A549 (cell line): ENCODE results near the gene HCN2. TPM values are rescaled to one million over a fixed set of nuclear protein-coding genes. Genes with fewer than 3 reads are reported as not detected.

Source experiments
- ATAC-seq, 2 experiments: fragments of 200-7000 bp in 1 of 2; fragments of >200 bp in 1 of 2; cut with Nextera tagmentation in 1 of 2; cut with Tn5 transposase in 1 of 2; 3 replicates each; pipeline versions ENCODE4 v1.8.0 to v1.9.1; 2018 to 2020; ENCODE audit warnings: mild to moderate bottlenecking in 1 of 2, moderate library complexity in 1 of 2
- CTCF ChIA-PET: fragments of 300-600 bp; sonication (Branson Sonifier 250); formaldehyde crosslinking; extraction: SDS; loops from one replicate; lab custom pipeline; 2021; ENCODE audit warnings: antibody characterized with exemption, inconsistent platforms; lab: Yijun Ruan, JAX
- POLR2A ChIA-PET: fragments of 350-600 bp; formaldehyde crosslinking; extraction: SDS; loops from one replicate; lab custom pipeline; 2021; ENCODE audit warnings: antibody characterized with exemption, inconsistent platforms; lab: Yijun Ruan, JAX
- DNase-seq, 2 experiments: peaks; one replicate each; pipeline versions ENCODE4 v3.0.0 to v3.0.0-alpha.2; 2011 to 2016; ENCODE audit warnings: low read depth in 1 of 2, low spot score in 1 of 2
- FAIRE-seq: peaks from 2 replicates; lab custom pipeline; 2011; peaks lifted over from hg19 to GRCh38; lab: Jason Lieb, UNC
- H3K27ac ChIP-seq, 2 experiments: fragments of >200 bp; sonication (Bioruptor Twin); formaldehyde crosslinking; 3 replicates each; pipeline ENCODE4 v1.5.1; 2016 to 2017
- H3K4me1 ChIP-seq: fragments of >200 bp; sonication (Bioruptor Twin); formaldehyde crosslinking; 3 replicates; pipeline ENCODE4 v1.6.1; 2016
- H3K4me2 ChIP-seq: fragments of >200 bp; sonication (Bioruptor Twin); formaldehyde crosslinking; 3 replicates; pipeline ENCODE4 v1.6.1; 2016
- H3K4me3 ChIP-seq: fragments of >200 bp; sonication (Bioruptor Twin); formaldehyde crosslinking; 3 replicates; pipeline ENCODE4 v1.5.1; 2016
- H3K9me3 ChIP-seq: fragments of >200 bp; sonication (Bioruptor Twin); formaldehyde crosslinking; 3 replicates; pipeline ENCODE4 v1.6.1; 2016
- CEBPB ChIP-seq, 2 experiments: fragments of >200 bp in 1 of 2; sonication (Bioruptor Twin) in 1 of 2; formaldehyde crosslinking in 1 of 2; IDR thresholded peaks; 2 replicates each; pipeline ENCODE4 v1.6.1; 2012 to 2016
- EP300 ChIP-seq, 2 experiments: fragments of >200 bp; sonication (Bioruptor Twin); formaldehyde crosslinking; IDR thresholded peaks; 2 replicates in 1 of 2; 3 replicates in 1 of 2; pipeline ENCODE4 v1.6.1; 2016 to 2017
- ESRRA ChIP-seq: fragments of 150-350 bp; IDR thresholded peaks from 2 replicates; pipeline ENCODE4 v1.6.1; 2014; ENCODE audit warnings: mild to moderate bottlenecking, low read length, borderline replicate concordance
- FOSB ChIP-seq: fragments of 250-450 bp; sonication (Bioruptor Pico); IDR thresholded peaks from 2 replicates; pipeline ENCODE4 v1.5.0; 2020; ENCODE audit warnings: mild to moderate bottlenecking, moderate library complexity
- JUN ChIP-seq, 2 experiments: fragments of >200 bp; sonication (Bioruptor Twin); formaldehyde crosslinking; IDR thresholded peaks; 2 replicates in 1 of 2; 3 replicates in 1 of 2; pipeline ENCODE4 v1.6.1; 2016 to 2017
- KDM5A ChIP-seq: fragments of 200-600 bp; sonication (generic); IDR thresholded peaks from 2 replicates; pipeline ENCODE4 v1.6.1; 2016; ENCODE audit warnings: antibody characterized with exemption, mild to moderate bottlenecking
- NR3C1 ChIP-seq: fragments of >200 bp; sonication (Bioruptor Twin); formaldehyde crosslinking; IDR thresholded peaks from 3 replicates; pipeline ENCODE4 v1.6.1; 2017
- ZC3H11A ChIP-seq: fragments of 450-650 bp; IDR thresholded peaks from 2 replicates; pipeline ENCODE4 v1.6.1; 2014; ENCODE audit warnings: antibody characterized with exemption, mild to moderate bottlenecking
- ZNF302 ChIP-seq: fragments of 250-450 bp; sonication (Bioruptor Pico); IDR thresholded peaks from 2 replicates; pipeline ENCODE4 v1.9.0; 2021; ENCODE audit warnings: inconsistent platforms, mild to moderate bottlenecking, moderate library complexity
- ZSCAN20 ChIP-seq: fragments of 250-450 bp; sonication (Bioruptor Pico); IDR thresholded peaks from 2 replicates; pipeline ENCODE4 v1.8.0; 2022; ENCODE audit warnings: mild to moderate bottlenecking, moderate library complexity
- WGBS: methylation state at CpG from one replicate; pipeline ENCODE4 v1.1.6; 2017; ENCODE audit errors: missing lambda C conversion rate; 5-methylcytosine and 5-hydroxymethylcytosine counted together
- polyA plus RNA-seq, 4 experiments: library from polyadenylated mRNA; depleted of rRNA in 3 of 4; stranded (reverse); fragments of >200 nt; fragmentation: RNase III in 1 of 4; extraction: RNeasy Plus Mini Kit Qiagen cat#74134 plus additional on column Dnase treatment in 1 of 4; gene quantifications; 2 replicates in 3 of 4; 3 replicates in 1 of 4; pipeline ENCODE4 v1.2.3, GENCODE V29; 2011 to 2017
- TF ChIP-seq, protein P1 (sequence below): IDR thresholded peaks from 2 replicates; pipeline ENCODE4 v1.6.1; 2012
- TF ChIP-seq, protein P2 (sequence below): IDR thresholded peaks from 2 replicates; pipeline ENCODE4 v1.6.1; 2012; ENCODE audit warnings: low read depth, borderline replicate concordance
- TF ChIP-seq, protein P3 (sequence below): fragments of 200-600 bp; sonication (generic); IDR thresholded peaks from 2 replicates; pipeline ENCODE4 v1.6.1; 2016; ENCODE audit warnings: antibody characterized with exemption, mild to moderate bottlenecking, moderate library complexity
- TF ChIP-seq, protein P4 (sequence below): fragments of 150-350 bp; IDR thresholded peaks from 2 replicates; pipeline ENCODE4 v1.6.1; 2014; ENCODE audit warnings: low read depth, mild to moderate bottlenecking, low read length
- TF ChIP-seq, protein P5 (sequence below): fragments of >200 bp; sonication (Bioruptor Twin); formaldehyde crosslinking; IDR thresholded peaks from 3 replicates; pipeline ENCODE4 v1.6.1; 2016

HCN2 gene
- polyA plus RNA-seq, 2 of the 4 experiments (the other 2 are of a cell fraction), result 2.7 to 23.2 TPM

DNA sequence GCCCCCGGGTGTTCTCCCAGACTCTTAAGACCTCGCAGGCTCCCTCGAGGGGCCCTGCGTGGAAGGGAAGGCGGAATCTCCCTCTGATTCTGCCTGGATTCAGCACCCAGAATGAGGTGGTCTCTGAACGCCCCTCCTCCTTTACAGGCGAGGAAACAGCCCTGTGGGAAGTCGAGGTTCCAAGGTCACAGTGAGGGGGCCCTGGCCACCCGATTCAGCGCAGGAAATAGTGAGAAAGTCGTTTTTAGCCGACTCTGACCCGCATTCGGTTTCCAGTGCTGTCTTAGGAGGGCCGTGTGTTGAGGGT is 16.2 kb upstream of the HCN2 start (continued):
- no peak for TF ChIP-seq NR3C1
- no peak for TF ChIP-seq ESRRA
- TF ChIP-seq ZC3H11A, result no peak
- TF ChIP-seq, protein P1, sequence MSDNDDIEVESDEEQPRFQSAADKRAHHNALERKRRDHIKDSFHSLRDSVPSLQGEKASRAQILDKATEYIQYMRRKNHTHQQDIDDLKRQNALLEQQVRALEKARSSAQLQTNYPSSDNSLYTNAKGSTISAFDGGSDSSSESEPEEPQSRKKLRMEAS, result no peak
- TF ChIP-seq JUN (IDR thresholded peaks at IDR 0.05), result no peak
- no peak for TF ChIP-seq CEBPB (IDR thresholded peaks at IDR 0.05)
- no peak for TF ChIP-seq ZNF302
- TF ChIP-seq, protein P2, sequence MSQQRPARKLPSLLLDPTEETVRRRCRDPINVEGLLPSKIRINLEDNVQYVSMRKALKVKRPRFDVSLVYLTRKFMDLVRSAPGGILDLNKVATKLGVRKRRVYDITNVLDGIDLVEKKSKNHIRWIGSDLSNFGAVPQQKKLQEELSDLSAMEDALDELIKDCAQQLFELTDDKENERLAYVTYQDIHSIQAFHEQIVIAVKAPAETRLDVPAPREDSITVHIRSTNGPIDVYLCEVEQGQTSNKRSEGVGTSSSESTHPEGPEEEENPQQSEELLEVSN, result no peak
- TF ChIP-seq, all 56 proteins: peak for 0

DNA sequence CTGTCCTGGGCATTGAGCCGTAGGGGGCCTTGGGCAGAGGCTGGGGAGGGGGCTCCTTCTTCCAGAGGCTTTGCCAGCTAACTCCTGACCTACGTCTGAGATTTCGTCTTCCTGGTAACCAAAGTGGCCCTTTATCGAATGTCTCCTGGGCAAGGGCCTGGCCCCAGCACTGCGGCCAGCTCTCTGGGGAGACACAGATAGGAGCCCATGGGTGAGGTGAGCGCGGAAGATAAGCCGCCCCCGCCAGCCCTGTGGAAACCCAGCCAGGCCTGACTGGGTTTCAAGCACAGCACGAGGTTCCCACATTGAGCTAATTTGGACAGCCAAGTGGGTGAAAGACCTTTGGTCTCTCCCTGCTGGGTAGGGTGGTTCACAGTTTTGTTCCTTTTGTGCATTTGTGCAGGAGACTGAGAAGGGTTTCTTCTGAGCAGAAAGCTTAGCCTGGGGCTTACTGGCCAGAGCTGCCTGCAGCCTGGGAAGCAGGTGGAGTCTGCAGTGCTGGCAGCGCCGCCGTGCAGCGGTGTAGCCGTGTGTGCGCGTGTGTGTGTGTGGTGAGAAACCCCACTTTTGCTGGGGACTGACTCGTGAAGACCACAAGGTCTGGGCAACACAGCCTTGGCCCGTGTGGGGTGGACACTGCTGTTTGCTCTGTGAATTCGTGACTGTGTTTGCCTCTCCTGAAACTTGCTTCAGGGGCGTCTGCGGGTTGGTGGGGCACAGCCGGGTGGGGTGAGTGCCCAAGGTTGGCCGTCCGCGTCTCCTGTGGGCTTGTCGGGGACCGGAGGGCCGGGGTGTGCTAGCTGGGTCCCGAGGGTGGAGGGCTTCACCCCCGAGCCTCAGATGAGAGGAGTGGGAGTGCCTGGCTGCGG is 14.8 kb upstream of the HCN2 start:
- TF ChIP-seq ZC3H11A, result no peak
- no peak for TF ChIP-seq ZSCAN20
- no peak for TF ChIP-seq FOSB
- TF ChIP-seq, protein P3, sequence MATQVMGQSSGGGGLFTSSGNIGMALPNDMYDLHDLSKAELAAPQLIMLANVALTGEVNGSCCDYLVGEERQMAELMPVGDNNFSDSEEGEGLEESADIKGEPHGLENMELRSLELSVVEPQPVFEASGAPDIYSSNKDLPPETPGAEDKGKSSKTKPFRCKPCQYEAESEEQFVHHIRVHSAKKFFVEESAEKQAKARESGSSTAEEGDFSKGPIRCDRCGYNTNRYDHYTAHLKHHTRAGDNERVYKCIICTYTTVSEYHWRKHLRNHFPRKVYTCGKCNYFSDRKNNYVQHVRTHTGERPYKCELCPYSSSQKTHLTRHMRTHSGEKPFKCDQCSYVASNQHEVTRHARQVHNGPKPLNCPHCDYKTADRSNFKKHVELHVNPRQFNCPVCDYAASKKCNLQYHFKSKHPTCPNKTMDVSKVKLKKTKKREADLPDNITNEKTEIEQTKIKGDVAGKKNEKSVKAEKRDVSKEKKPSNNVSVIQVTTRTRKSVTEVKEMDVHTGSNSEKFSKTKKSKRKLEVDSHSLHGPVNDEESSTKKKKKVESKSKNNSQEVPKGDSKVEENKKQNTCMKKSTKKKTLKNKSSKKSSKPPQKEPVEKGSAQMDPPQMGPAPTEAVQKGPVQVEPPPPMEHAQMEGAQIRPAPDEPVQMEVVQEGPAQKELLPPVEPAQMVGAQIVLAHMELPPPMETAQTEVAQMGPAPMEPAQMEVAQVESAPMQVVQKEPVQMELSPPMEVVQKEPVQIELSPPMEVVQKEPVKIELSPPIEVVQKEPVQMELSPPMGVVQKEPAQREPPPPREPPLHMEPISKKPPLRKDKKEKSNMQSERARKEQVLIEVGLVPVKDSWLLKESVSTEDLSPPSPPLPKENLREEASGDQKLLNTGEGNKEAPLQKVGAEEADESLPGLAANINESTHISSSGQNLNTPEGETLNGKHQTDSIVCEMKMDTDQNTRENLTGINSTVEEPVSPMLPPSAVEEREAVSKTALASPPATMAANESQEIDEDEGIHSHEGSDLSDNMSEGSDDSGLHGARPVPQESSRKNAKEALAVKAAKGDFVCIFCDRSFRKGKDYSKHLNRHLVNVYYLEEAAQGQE, result no peak
- TF ChIP-seq, protein P4, sequence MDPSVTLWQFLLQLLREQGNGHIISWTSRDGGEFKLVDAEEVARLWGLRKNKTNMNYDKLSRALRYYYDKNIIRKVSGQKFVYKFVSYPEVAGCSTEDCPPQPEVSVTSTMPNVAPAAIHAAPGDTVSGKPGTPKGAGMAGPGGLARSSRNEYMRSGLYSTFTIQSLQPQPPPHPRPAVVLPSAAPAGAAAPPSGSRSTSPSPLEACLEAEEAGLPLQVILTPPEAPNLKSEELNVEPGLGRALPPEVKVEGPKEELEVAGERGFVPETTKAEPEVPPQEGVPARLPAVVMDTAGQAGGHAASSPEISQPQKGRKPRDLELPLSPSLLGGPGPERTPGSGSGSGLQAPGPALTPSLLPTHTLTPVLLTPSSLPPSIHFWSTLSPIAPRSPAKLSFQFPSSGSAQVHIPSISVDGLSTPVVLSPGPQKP, result no peak
- TF ChIP-seq KDM5A, result no peak
- no peak for TF ChIP-seq NR3C1
- TF ChIP-seq, protein P5, sequence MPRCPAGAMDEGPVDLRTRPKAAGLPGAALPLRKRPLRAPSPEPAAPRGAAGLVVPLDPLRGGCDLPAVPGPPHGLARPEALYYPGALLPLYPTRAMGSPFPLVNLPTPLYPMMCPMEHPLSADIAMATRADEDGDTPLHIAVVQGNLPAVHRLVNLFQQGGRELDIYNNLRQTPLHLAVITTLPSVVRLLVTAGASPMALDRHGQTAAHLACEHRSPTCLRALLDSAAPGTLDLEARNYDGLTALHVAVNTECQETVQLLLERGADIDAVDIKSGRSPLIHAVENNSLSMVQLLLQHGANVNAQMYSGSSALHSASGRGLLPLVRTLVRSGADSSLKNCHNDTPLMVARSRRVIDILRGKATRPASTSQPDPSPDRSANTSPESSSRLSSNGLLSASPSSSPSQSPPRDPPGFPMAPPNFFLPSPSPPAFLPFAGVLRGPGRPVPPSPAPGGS, result no peak
- no peak for TF ChIP-seq EP300 (IDR thresholded peaks at IDR 0.05)
- DNase-seq (no peak), ATAC-seq (peak in 1 of 2 experiments; percentile 22; a peak in 3 of 6 replicates), FAIRE-seq (no peak)
- 18% methylated on average over 7 of the region's 32 CpGs for WGBS
- ChIA-PET CTCF (interaction anchor here (1.0 to 2.7 kb wide), 5 partner anchors 10 to 159 kb away, joined by 3 to 13 read pairs (median 6); no protein-coding TSS in a partner anchor), POLR2A (interaction anchor here (1.1 kb wide), 1 partner anchor 12 kb away, joined by 6 read pairs; no protein-coding TSS in a partner anchor)
- H3K27ac ChIP-seq, result peak overlapping the region; percentile 49 to 100; a peak in 5 of 6 replicates
- H3K4me3 ChIP-seq, result peak overlapping the region; percentile 34
- peak overlapping the region; percentile 83 for H3K4me2 ChIP-seq
- peaks cover 29% of the 10 kb centered on the region for H3K4me1 ChIP-seq
- H3K9me3 ChIP-seq, result no peaks in the 10 kb centered on the region
